ENCODE data around the gene PSMB8.
"Not testable (repeated sequence)": the region's sequence is repeated elsewhere in the genome, so short reads cannot be mapped to it uniquely, and the experiment has no call there.

Gene PSMB8

DNA sequence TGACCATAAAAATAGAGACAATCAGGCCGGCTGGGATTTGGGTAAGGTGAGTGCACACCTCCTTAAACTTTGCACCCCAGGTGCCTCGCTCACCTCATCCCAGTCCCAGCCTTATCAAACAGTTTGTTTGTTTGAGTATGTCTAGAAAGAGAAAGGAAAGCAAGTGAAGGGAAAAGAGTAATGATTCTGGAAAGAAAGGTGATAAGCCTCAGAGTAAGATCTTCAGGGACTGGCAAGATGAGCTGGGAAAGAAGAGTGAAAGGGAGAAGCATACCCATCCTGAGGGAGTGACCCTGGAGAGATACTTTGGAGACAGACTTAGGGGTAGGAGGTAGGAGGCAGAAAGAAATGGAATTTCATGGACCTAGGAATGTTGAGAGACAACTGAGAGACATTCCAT lies 7.0 kb downstream of the PSMB8 start:
- DNase-seq: no peak

DNA sequence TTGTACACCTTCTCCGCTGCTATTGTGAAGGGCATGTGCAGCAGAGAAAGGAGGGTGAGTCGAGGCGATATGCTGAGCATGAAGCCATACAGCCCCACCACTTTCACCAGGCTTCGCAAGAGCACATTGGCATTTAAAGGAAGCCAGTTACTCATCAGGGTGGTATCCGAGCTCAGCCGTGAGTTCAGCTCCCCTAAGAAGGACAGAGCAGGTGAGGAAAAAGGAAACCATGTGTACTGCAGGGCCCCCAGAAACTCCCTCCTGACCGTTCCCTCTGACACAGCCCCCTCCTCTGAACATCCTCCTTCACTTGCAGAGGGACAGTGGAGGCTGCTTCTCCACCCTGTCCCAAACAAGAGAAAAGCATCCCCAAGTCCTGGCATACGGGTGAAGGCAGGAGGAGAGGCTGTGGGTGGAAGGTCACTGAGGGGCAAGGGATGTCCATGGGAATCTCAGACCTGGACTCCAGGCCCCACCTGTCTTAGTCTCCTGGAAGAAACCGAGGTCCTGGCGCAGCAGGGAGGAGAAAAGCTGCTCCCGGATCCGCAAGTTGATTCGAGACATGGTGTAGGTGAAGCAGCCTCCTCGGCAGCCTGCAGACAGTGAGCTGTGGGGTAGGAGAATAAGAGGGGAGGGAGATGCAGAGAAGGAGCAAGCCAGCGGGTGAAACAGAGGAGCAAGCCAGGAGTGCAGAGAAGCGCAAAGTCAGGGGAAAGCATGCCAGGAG lies 8.5 kb downstream of the PSMB8 start:
- no peak for DNase-seq

DNA sequence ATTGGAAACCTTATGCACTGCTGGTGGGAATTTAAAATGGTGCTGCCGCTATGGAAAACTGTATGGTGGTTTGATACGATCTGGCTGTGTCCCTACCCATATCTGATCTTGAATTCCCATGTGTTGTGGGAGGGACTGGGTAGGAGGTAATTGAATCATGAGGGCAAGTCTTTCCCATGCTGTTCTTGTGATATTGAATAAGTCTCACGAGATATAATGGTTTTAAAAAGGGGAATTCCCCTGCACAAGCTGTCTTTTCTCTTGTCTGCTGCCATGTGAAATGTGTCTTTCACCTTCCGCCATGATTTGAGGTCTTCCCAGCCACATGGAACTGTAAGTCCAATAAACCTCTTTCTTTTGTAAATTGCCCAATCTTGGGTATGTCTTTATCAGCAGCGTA lies 10.2 kb downstream of the PSMB8 start:
- no peak for DNase-seq

DNA sequence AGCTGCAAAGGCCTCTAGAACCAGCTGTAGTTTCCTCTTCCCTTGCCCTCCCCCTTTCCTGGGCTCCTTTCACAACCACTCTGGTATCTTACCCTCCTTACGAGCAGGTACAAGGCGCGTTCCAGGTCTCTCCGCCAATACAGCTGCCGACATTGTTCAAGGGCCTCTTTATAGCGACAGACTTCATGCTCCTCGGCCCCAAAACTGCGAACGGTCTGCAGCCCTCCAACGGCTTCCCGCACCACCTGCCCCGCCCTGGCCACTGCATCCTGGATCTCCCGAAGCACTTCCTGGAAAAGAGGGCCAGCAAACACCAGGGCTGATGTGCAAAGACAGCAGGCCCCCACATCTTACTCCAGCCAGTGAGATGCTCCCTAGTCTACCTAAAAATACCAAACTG lies 11.3 kb downstream of the PSMB8 start:
- no peak for DNase-seq

DNA sequence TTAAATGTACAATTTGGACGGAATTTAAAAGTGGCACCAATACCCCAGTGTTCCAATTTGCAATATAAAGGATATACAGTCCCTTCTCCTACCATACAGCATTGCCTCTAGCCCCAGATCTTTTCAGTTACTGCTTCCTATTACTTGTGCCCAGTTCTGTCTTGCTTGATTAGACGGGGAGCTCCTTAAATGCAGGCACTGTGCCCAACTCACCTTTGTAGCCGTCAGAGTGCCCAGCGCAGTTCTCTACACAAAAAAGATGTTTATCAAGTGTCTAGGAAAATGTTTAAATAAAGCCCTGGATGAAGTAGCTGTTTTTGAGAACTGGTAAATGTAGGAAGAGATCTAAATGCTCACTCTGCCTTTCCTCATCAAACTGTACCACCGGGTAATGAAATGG lies 12.9 kb downstream of the PSMB8 start:
- no peak for DNase-seq

DNA sequence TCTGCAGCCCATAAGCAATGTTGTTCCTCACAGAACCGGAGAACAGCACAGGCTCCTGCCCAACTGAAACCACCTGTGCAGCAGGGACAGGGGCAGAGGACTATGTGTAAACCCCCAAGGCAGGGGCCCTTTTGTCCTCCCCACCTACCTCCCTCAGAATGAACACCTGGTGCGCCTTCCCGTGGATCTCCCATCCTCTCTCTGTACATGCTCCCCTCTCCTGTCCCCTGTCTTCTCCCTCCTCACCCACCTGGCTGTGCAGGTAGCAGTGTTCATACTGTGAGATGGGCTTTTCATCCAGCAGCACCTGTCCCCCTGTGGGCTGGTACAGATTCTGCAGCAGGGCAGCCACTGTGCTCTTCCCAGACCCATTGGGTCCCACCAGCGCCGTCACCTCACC lies 13.8 kb downstream of the PSMB8 start:
- no peak for DNase-seq

DNA sequence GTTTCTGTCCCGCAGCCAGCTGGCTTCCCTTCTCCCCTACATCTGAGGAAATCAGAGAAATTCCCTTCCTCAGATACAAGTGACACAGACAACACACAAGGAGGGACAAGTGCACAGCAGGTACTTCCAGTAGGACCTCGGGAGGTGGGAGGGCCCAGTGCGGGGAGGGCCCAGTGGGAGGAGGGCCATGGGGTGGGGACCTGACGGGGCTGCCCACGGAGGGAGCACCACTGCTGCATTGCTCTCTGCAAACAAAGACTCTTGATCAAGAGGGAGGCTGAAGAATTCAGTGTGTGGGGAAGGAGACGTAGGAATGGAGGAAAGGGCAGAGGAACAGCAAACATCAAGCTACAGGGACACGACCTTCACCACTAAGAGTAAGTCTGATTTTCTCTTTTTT lies 14.4 kb downstream of the PSMB8 start:
- no peak for DNase-seq

DNA sequence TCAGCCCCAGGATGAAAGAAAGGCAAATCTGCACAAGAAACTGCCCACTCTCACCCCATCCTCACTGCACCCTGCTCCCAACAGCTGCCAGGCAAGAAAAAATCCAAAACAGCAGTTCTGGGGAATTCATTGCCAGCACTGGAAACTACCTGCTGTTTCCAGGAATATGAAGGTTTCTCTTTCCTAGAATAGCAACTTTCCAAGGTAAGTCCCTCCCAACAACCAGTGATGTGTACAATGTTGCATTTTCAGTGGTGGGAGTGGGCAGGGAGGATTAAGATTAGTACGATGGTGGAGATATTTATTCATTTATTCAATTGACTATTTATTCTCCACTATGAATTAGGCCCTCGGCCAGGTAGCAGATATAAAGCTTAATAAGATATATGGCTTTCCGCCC lies 16.8 kb downstream of the PSMB8 start:
- DNase-seq: no peak

DNA sequence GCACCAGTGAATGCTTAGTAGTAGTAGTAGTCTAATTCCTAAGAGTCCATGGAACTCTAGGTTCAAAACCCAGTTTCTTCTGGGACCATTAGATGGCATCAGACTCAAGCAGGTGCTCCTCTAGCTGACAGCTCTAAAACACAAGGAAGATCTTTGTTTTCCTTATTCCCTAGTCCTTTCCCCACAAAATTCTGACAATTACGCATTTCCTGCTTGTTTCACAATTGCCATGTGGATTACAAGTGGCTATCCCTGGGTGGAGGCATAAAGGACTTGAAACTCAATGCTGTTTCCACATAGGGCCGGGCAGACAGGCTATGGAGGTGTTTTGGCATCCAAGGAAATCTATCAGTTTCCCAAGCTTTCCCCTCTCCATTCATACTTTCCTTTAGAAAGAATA lies 17.9 kb downstream of the PSMB8 start:
- peak; percentile 36 for DNase-seq

DNA sequence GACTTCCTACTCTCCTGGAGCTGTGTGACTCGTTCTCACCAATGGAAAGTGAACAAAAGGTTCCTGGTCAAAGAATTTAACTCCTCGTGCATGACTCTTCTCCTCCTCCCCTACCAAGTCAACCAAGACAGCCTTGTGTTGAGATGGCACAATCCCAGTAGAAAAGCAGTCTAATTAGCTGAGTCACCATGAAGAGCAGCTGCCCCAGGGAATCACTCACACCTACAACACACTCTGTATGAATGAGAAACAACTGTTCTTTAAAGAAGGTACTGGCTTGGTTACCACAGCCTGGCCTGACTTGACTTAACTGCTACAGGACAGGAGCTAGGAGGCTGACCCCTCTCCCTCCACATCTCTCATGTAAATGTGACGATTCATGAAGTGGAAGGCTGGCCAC lies 24.1 kb downstream of the PSMB8 start:
- DNase-seq: no peak

DNA sequence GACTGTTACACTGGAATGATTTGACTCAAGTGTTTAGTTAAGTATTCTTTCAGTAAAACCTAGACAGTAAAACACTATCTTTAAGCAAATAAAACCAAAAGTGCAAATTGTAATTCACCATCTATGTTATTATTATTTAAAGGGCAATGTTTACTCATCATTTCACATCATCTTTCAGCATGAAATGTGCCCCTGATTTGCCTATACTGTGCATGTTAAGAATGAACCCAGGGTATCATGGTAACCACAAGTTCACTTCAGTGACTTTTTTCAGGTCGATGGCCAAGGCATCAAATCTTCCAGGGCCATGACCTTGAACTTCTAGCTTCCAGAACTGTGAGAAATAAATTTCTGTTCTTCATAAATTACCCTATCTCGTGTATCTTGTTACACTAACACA lies 25.0 kb downstream of the PSMB8 start:
- DNase-seq: no peak

DNA sequence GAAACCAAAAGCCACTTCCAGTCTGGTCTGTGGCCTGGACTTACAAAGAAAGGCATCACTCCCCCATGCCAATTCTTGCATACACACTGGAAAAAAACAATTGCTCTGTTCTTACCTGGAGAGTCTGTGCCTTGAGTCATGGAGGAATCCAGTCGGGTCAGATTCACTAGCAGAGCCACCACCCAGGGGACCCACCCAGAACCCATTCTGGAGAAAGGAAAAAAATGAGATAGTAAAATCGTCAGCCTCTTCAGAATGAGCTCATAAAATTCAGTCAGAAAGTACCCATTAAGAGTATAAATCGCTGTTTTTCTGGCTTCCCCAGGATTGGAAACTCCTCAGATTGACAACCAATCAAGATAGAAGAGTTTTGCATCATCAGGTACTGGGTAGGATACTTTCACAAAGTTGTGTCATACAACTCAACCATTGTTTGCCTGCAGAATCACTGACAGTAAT lies 27.1 kb downstream of the PSMB8 start, which contains the start of gene HLA-DOB:
TSS of gene HLA-DOB (minus strand) at position 257 of the 459 bp plus-strand sequence. CDS start at position 206, 51 bp downstream.
- no peak for DNase-seq

DNA sequence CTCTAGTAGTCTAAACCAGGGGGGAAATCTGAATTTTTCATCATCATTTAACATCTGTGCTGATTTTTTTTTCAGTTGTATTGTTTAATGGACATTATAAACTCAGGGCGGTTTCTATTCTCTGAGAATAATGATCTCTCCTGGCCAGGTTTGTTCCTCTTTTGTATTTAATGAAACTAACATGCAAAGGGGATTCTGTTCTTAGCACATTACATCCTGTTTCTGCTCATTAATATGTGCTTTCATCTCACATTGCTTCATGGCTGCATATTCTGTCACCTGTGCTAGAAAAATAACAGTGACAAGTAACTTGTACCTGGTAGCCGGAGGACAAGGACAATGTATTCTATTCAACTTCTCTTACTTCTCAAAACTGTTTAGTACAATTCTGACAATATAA lies 27.9 kb downstream of the PSMB8 start:
- DNase-seq: no peak

DNA sequence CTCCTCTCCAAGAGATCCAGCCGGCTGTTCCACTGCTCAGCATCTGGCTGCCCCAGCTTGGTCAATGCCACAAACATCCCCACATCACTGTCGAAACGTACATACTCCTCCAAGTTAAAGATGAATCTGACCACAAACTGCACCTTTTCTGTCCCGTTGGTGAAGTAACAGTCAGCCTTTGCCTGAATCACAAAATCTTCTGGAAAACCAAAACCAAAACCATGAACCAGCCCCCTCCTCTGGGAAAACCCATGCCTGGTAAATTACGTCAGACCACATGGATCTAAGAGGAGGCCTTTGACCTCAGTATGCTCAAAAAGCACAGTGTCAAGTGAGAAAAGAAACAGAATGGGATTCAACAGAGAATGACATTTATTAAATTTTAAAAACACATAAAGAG lies 28.7 kb downstream of the PSMB8 start:
- no peak for DNase-seq

DNA sequence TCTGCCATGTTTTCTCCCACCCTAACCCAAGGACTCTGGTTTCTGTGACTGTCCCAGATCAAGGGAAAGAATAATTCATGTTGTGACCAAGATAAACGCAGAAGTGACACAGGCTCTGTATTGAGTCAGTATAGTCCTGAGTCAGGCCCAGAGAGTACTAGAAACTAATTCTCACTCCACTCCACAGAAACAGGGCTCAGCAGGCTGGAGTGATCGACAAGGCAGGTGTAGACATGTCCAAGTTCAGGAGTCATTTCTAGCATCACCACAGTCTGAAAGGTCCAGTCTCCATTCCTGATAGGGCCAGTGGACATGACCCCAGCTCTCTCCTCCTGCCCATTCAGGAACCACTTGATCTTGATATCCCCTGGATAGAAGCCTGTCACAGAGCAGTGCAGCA lies 29.7 kb downstream of the PSMB8 start:
- no peak for DNase-seq

DNA sequence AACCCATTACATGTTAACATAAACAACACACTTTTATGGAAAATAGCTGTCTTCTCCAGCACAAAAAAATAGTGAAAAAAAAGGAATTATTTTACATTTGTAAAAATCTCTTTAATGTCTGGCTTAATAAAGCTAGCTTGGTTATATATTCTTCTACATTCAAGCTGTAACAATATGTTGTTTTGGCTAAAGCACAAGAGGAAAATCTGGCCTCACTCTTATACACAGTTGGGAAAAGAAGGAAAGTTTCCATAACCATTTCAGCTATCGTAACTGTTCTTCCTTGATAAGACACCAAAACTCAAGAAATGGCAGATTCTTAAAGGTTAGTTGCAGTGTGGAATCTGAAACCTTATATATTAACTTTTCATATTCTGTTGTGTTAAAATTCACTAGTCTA lies 34.7 kb downstream of the PSMB8 start:
- no peak for DNase-seq

DNA sequence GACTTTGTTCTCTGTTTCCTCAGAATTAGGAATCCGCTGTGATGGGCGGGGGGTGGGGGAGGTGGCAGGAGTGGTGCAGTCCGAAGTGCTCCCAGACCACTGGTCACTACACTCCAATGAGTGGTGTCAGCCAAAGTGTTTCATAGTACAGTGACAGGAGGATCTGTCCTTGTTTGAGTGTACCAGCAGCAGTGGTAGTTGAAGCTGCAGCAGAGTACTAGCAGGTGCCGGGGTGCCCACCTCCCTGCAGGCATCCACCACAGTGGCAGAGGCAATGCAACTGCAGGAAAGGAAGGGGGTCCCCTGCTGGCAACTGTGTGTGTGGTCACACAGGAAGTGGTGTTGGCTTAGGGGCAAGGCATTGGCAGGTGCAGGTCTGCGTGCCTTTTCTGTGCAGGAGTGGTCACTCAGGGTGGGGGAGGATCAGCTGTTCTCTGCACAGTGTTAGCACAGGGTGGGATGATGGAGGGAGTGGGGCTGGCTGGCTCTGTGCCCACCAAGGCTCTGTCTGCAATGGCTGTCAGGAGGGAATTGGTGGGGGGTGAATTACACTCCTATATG lies 36.7 kb downstream of the PSMB8 start:
- no peak for DNase-seq

DNA sequence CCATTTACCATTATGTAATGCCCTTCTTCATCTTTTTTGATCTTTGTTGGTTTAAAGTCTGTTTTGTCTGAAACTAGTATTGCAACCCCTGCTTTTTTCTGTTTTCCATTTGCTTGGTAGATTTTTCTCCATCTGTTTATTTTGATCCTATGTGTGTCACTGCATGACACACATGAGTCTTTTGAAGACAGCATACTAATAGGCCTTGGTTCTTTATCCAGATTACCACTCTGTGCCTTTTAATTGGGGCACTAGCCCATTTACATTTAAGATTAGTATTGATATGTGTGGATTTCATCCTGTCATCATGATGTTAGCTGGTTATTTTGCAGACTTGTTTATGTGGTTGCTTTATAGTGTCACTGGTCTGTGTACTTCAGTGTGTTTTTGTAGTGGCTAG lies 38.4 kb downstream of the PSMB8 start:
- DNase-seq: not testable (repeated sequence)

DNA sequence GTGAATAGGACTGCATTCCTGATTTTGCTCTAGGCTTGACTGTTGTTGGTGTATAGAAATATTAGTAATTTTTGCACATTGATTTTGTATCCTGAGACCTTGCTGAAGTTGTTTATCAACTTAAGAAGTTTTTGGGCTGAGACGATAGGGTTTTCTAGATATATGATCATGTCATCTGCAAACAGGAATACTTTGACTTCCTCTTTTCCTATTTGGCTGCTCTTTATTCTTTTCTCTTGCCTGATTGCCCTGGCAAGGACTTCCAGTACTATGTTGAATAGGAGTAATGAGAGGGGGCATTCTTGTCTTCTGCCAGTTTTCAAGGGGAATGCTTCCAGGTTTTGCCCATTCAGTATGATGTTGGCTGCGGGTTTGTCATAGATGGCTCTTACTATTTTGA lies 40.4 kb downstream of the PSMB8 start:
- no peak for DNase-seq

DNA sequence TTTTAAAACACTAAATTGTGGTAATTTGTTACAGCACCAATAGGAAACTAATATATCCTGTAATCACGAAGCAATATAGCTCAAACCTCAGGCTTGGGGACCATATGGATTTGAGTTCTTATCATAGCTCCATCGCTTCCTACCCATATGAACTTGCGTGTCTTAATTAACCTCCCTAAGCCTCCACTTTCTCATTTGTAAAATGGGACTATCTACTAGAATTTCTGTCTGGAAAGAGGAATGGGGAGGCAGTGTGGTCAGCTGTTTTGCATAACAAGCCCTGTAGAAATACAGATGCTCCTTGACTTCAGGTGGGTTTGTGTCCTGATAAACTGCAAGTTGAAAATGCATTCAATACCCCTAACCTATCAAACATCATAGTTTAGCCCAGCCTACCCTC lies 44.1 kb downstream of the PSMB8 start:
- no peak for DNase-seq

DNA sequence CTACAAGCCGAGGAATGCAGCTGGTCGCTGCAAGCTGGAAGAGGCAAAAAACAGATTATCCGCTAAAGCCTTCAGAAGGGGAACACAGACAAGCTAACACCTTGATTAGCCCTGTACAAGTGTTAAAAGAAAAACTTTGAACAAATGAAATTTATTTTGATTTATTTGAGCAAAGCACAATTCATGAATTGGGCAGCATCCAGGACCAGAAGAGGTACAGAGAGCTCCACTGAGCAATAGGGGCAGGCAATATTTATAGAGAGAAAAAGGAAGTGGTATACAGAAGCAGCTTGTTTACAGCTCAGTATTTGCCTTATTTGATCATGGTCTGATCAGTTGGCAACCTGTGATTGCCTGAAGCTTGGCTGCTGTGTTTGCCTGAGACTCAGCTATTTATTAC lies 44.7 kb downstream of the PSMB8 start:
- DNase-seq: no peak

DNA sequence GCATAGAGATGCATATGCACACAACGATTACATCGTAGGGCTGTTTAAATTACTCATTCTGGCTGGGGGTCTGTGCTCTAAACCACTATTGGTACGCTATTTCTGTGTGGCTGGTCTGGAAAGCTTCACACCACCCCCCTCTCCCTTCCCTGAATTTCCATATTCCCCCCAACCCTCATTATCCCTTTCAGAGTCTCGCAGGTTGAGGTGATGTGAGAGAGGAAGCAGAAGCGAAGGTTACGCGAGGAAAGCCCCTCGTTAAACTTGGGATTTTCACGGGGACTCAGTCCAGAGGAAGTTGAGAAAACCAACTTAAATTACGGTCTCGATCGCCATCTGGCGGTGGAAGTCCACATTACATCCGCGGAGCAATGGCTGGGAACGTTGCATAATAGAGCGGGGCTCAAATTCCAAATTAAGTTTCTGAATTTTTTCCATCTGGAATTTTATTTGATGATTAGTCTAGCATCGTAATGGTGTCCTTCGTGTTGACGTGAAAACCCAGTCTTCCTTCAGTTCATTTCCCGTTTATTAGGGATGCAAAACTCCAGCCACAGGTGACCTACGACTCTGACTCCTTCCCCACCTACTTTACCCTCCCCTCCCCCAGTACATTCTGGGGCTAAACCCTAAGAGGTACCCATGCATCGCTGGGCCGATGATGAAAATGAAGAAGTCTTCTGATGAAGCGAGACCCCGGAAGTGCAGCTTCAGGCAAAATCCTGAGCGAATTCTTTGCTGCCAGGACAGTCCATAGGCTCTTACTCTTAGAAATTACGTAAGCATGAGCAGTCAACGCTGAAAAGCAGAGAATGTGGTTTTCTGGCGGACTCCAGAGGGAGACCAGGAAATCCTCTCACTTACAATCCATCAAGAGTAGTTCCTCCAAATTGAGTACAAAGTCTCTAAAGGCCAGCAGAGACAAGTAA lies 46.7 kb downstream of the PSMB8 start:
- peak; percentile 93 for DNase-seq

DNA sequence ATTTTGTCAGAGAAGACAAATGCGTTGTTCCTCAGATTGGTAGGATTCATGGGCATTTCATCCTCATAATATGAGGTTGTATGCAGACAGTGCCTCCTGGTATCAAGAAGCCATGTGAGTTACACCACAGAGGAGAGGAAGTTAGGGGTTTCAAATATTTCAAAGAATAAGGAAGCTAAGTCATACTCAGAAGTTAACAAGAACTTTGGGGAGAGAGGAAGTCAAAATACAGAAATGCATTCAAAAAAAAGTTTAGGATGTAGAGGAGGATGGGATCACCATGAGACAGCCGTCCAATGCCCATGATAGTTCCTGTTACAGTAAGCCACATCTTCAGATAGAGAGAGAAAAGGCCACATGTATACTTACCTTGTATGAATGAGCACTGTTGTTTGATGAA lies 49.3 kb downstream of the PSMB8 start:
- no peak for DNase-seq

DNA sequence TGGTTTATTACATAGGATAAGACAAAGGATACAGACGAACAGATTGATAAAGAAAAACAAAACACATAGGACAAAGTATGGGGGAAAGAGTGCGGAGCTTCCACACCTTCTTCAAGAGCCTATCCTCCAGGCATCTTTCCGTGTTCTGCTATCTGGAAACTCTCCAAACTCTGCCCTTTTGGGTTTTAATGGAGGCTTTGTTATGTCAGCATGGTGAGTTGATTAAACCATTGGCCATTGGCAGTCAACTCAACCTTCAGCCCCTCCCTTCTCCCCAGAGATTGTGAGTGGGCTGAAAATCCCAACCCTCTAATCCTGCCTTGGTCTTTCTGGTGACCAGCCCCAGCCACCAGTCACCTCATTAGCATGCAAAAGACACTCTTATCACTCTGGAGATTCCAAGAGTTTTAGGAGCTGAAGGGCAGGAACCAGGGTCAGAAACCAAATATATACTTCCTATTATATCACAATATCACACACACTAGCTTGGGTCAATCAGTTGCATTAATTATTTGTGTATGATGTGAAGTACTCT lies 50.9 kb downstream of the PSMB8 start:
- DNase-seq: no peak

All from eye (tissue), 1 donor.